Colonic mucosa (tissue), 4 donors: ENCODE results near the gene DSCAML1. TPM values are rescaled to one million over a fixed set of nuclear protein-coding genes. Genes with fewer than 3 reads are reported as not detected.

Source experiments
- DNase-seq: peaks from one replicate; pipeline ENCODE4 v3.0.0-alpha.2; 2020
- H3K27ac ChIP-seq: fragments of 200-600 bp; one replicate; pipeline ENCODE4 v1.8.0; 2021
- H3K27me3 ChIP-seq: fragments of 200-600 bp; one replicate; pipeline ENCODE4 v1.8.0; 2021
- H3K36me3 ChIP-seq: fragments of 200-600 bp; one replicate; pipeline ENCODE4 v1.8.0; 2021
- H3K4me1 ChIP-seq: fragments of 200-600 bp; one replicate; pipeline ENCODE4 v1.8.0; 2021; ENCODE audit warnings: mild to moderate bottlenecking
- H3K4me3 ChIP-seq: fragments of 200-600 bp; one replicate; pipeline ENCODE4 v1.8.0; 2021
- H3K9ac ChIP-seq, 2 donors: one replicate each; pipeline ENCODE4 v1.7.0; 2013; ENCODE audit warnings: control low read depth in 2 of 2, low read depth in 2 of 2, low read length in 2 of 2
- H3K9me3 ChIP-seq: fragments of 200-600 bp; one replicate; pipeline ENCODE4 v1.8.0; 2021
- intact Hi-C: fragments of 100-400 bp; cut with DNase I; formaldehyde crosslinking; loops from one replicate; pipeline ENCODE4 v1.14.1; 2022
- total RNA-seq, 2 donors: library from RNA; stranded (reverse); fragmentation: NEBNext Ultra II Directional in 1 of 2; extraction: Animal tissue kit (Norgen Biotek cat#: 25700) in 1 of 2; gene quantifications; one replicate each; pipeline ENCODE4 v1.2.1, GENCODE V29; 2021
- TF ChIP-seq, protein P1 (sequence below): fragments of 200-600 bp; IDR thresholded peaks from one replicate; pipeline ENCODE4 v1.8.0; 2022; ENCODE audit warnings: antibody characterized with exemption, mild to moderate bottlenecking
- donor health status: healthy.
- donor health status: DM: no; HTN: no; CAD: no.
- donor health status: DM: no; HTN: no; CAD: no.

The DSCAML1 gene
- total RNA-seq, 2 donors from 2014 or later, result 1.2 to 4.3 TPM

DNA sequence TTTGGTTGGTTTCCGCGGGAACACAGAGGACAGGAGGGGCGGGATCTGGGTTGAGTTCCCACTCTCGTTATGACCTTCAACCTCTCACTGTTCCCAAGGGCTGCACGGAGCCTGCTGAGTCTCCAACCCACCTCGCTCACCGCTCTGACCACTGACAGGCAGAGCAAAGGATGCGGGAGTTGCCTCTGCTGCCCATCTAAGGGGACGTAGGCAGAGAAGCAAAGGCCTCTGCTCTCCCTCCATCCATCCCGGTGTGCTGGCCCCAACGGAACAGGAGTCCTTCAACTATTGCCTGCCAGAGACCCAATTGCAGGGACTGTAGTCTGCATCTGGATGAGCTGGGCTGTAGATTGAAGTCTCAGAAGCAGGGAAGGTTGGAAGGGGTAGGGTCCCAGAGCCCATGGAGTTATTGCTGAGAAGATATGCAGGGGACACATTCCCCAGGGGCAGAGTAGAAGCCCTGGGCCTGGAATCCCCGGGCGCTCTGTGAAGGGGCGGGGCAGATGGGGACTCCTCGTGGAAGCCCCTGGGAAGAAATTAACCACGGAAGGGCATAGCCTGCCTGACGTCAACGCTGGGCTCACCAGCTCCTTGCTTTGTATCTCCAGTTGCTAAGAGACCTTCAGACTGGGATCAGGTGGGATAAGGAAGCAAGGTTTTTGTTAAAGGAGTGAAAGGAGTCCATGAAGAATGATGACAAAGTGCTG is 40.2 kb upstream of the DSCAML1 start:
- intact Hi-C loops, result no loop called here
- Histone ChIP-seq H3K4me3 (no peak overlapping the region), H3K36me3 (no peaks in the 10 kb centered on the region), H3K4me1 (no peaks in the 10 kb centered on the region), H3K27ac (no peak overlapping the region), H3K27me3 (no peaks in the 10 kb centered on the region), H3K9ac (no peak overlapping the region), H3K9me3 (no peaks in the 10 kb centered on the region)
- TF ChIP-seq, protein P1, sequence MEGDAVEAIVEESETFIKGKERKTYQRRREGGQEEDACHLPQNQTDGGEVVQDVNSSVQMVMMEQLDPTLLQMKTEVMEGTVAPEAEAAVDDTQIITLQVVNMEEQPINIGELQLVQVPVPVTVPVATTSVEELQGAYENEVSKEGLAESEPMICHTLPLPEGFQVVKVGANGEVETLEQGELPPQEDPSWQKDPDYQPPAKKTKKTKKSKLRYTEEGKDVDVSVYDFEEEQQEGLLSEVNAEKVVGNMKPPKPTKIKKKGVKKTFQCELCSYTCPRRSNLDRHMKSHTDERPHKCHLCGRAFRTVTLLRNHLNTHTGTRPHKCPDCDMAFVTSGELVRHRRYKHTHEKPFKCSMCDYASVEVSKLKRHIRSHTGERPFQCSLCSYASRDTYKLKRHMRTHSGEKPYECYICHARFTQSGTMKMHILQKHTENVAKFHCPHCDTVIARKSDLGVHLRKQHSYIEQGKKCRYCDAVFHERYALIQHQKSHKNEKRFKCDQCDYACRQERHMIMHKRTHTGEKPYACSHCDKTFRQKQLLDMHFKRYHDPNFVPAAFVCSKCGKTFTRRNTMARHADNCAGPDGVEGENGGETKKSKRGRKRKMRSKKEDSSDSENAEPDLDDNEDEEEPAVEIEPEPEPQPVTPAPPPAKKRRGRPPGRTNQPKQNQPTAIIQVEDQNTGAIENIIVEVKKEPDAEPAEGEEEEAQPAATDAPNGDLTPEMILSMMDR, result no peak
- peak; percentile 10 for DNase-seq

DNA sequence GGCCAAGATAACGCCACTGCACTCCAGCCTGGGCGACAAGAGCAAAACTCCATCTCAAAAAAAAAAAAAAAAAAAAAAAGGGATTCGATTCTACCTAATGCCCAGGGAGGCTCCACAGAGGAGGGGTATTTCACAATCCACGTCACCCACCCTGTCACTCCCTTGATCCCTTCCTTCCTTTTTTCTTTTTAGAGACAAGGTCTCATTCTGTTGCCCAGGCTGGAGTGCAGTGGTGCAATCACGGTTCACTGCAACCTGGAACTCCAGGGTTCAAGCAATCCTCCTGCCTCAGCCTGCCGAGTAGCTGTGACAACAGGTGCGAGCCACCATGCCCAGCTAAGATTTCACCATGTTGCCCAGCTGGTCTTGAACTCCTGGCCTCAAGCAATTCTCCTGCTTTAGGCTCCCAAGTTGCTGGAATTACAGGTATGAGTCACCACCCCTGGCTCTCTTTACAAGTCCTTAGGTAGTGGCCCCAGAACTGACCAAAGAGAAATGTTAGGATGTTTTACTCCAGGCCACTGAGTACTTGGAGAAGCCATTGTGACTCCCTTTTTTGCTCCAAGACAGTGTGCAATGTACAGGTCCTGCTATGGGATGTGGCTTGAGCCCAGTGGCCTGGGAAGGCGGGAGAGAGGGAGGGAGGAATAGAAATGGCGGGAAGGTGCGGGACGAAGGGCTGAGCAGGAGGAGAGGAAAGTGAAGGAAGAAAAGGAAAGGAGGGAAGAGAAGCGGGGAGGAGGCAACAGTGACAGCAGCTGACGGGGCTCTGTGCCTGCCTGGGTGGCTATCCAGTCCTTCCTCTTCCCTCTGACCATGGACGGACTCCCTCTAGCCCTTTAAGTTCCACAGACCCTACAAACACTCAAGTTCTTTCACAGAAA is 39.3 kb upstream of the DSCAML1 start:
- no peaks in the 10 kb centered on the region for H3K4me1 ChIP-seq
- TF ChIP-seq, protein P1, result no peak
- peak; percentile 17 for DNase-seq
- no peaks in the 10 kb centered on the region for H3K36me3 ChIP-seq
- intact Hi-C loops, result no loop called here
- no peak overlapping the region for H3K9ac ChIP-seq
- no peak overlapping the region for H3K27ac ChIP-seq
- H3K27me3 ChIP-seq, result no peaks in the 10 kb centered on the region
- H3K9me3 ChIP-seq, result no peaks in the 10 kb centered on the region
- H3K4me3 ChIP-seq, result no peak overlapping the region

DNA sequence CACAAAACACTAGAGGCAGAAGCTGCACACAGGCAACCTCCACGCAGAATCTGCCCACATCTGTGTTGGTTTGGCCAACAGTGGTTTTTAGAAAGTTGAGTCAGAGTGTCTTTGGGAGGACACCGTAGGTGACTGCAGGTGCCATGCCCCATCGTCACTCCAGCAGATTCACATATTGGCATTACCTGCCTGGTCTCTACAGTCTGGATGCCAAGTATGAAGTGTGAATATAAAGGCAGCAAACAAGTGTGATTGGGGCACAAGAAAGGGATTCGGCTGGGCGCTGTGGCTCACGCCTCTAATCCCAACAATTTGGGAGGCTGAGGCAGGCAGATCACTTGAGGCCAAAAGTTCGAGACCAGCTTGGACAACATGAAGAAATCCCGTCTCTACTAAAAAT is 38.6 kb upstream of the DSCAML1 start:
- Histone ChIP-seq H3K9ac (no peak overlapping the region), H3K27me3 (no peaks in the 10 kb centered on the region), H3K36me3 (no peaks in the 10 kb centered on the region), H3K9me3 (no peaks in the 10 kb centered on the region), H3K4me1 (no peaks in the 10 kb centered on the region), H3K27ac (no peak overlapping the region), H3K4me3 (no peak overlapping the region)
- no peak for DNase-seq
- intact Hi-C loops, result no loop called here
- TF ChIP-seq, protein P1, result no peak

DNA sequence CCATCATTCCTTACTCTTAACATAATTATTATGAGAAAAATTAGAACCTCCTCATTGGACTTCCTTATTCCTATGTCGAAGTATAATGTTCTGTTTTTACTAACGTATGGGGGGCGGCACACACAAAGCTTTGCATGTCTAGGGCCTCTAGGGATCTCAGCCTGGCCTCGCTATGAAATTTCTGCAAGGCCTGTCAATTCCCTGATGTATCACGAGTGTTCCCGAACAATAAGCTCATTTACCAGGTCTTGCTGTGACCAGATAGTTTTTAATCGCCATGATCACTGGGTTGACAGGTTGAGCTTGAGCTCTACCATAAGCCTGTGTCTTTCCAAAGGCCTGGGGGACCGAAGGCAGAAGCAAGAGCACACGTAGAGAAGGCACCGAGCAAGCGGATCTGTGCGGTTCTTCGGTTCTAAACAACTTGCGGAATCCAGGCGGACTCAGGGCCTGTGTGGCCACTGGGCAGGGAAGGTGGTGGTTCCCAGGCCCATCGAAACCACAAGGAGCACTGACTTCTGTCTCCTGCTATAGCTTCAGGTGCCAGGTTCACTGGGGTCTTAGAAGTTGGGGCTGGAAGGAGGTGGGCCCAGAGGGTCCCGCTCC is 37.9 kb upstream of the DSCAML1 start:
- Histone ChIP-seq H3K4me1 (no peaks in the 10 kb centered on the region), H3K9me3 (no peaks in the 10 kb centered on the region), H3K27ac (no peak overlapping the region), H3K27me3 (no peaks in the 10 kb centered on the region), H3K36me3 (no peaks in the 10 kb centered on the region), H3K9ac (no peak overlapping the region), H3K4me3 (no peak overlapping the region)
- TF ChIP-seq, protein P1, result no peak
- intact Hi-C loops, result no loop called here
- DNase-seq, result peak; percentile 16

DNA sequence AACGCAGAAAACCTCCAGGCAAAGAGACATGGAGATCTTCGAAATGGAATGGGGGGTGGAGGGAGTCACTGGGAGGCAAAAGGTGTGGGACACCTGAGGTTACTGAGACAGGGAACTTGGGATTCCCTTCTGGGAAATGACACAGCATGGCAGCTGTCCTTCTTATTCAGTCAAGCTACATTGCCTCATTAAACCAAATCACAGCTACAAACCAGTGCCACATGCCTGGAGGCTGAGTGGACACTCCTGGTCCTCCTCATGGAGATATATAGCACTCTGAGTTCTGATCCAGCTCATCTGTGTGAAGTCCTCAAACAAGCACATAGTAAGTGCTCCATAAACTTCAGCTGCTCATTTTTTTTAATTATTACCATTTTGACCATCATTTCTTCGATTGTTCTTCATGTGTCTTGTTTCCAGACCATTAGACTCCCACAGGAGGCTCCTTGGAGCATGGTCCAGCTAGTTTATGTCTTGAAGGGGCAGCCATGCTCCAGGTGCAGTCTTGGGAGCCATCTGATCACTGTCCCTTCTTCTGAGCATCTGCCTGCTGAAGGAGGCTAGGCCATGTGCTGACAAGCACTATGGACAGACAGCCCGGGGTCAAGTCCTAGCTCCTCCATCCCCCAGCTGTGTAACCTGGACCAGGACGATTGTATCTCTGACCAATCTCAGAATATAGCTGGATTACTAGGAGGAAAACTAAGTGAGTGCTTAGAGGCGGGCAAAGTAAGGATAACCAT is 37.2 kb upstream of the DSCAML1 start:
- peak; percentile 16 for DNase-seq
- Histone ChIP-seq H3K36me3 (no peaks in the 10 kb centered on the region), H3K27me3 (no peaks in the 10 kb centered on the region), H3K4me3 (no peak overlapping the region), H3K9me3 (no peaks in the 10 kb centered on the region), H3K27ac (peak overlapping the region; percentile 50), H3K9ac (peak overlapping the region in 1 of 2 donors; percentile 15), H3K4me1 (no peaks in the 10 kb centered on the region)
- TF ChIP-seq, protein P1, result no peak
- intact Hi-C loops, result no loop called here
